Prostate gland (tissue), 2 donors: ENCODE data around the gene MARCKS.

Source experiments
- CTCF ChIP-seq, 4 experiments: fragments of 200-600 bp in 2 of 4; fragments of 450-650 bp in 2 of 4; sonication (generic) in 2 of 4; IDR thresholded peaks; 1 replicate in 3 of 4; 2 replicates in 1 of 4; pipeline ENCODE4 v1.5.1; 2016 to 2019; ENCODE audit warnings: antibody characterized with exemption in 4 of 4, mild to moderate bottlenecking in 2 of 4, moderate library complexity in 2 of 4
- POLR2A ChIP-seq: fragments of 450-650 bp; IDR thresholded peaks from one replicate; pipeline ENCODE4 v1.6.1; 2016; ENCODE audit warnings: antibody characterized with exemption, mild to moderate bottlenecking
- POLR2AphosphoS5 ChIP-seq: sonication (generic); formaldehyde crosslinking; IDR thresholded peaks from one replicate; pipeline ENCODE4 v1.6.1; 2017; ENCODE audit warnings: antibody characterized with exemption

- no peak for TF ChIP-seq CTCF (IDR thresholded peaks at IDR 0.05)
- TF ChIP-seq POLR2A, result no peak
- no peak for TF ChIP-seq POLR2AphosphoS5
These were observed 31.4 kb upstream of the MARCKS start for GRCh38 chr6:113825781-113826180.
